Stimulated activated CD4-positive, alpha-beta T cell treated with anti-CD3 and anti-CD28 coated beads, Interleukin-2, amount 100 ng/mL, for 48 hours (primary cell): Measurements from ENCODE around the gene PREPL.
"Not testable (repeated sequence)": the region's sequence is repeated elsewhere in the genome, so short reads cannot be mapped to it uniquely, and the experiment has no call there.

ENCODE experiments used
- DNase-seq, 2 donors: peaks; one replicate each; pipeline ENCODE4 v3.0.0-alpha.2; 2020

Gene PREPL

GRCh38 chr2:44347526-44347925 lies 13.8 kb downstream of the PREPL start:
- no peak for DNase-seq

GRCh38 chr2:44342854-44343253 lies 18.4 kb downstream of the PREPL start:
- DNase-seq = no peak

- DNase-seq = no peak
Observed at GRCh38 chr2:44335806-44336538, 25.3 kb downstream of the PREPL start.

GRCh38 chr2:44333994-44334393 lies 27.3 kb downstream of the PREPL start:
- DNase-seq = no peak

GRCh38 chr2:44330801-44331200 lies 30.5 kb downstream of the PREPL start:
- no peak for DNase-seq

- no peak for DNase-seq
Observed at GRCh38 chr2:44329343-44329742, 32.0 kb downstream of the PREPL start.

- DNase-seq = no peak
Observed at GRCh38 chr2:44328750-44329149, 32.5 kb downstream of the PREPL start.

- no peak for DNase-seq
Observed at GRCh38 chr2:44326548-44327264, 34.6 kb downstream of the PREPL start.

- no peak for DNase-seq
Observed at GRCh38 chr2:44325897-44326296, 35.4 kb downstream of the PREPL start.

GRCh38 chr2:44324971-44325426 lies 36.3 kb downstream of the PREPL start:
- DNase-seq = no peak

- no peak for DNase-seq
Observed at GRCh38 chr2:44321360-44321759, 39.9 kb downstream of the PREPL start.

- no peak for DNase-seq
Observed at GRCh38 chr2:44320832-44321231, 40.5 kb downstream of the PREPL start.

GRCh38 chr2:44315945-44316344 lies 45.3 kb downstream of the PREPL start:
- DNase-seq = no peak

GRCh38 chr2:44314362-44314761 lies 46.9 kb downstream of the PREPL start:
- DNase-seq = no peak

- no peak for DNase-seq
Observed at GRCh38 chr2:44310287-44310686, 51.0 kb downstream of the PREPL start.

GRCh38 chr2:44305882-44306281 lies 55.4 kb downstream of the PREPL start:
- no peak for DNase-seq

GRCh38 chr2:44304258-44304657 lies 57.0 kb downstream of the PREPL start:
- DNase-seq = no peak

- not testable (repeated sequence) for DNase-seq
Observed at GRCh38 chr2:44303766-44304165, 57.5 kb downstream of the PREPL start.

- DNase-seq = no peak
Observed at GRCh38 chr2:44301111-44301510, 60.2 kb downstream of the PREPL start.

- no peak for DNase-seq
Observed at GRCh38 chr2:44299635-44300034, 61.7 kb downstream of the PREPL start.

GRCh38 chr2:44297431-44297830 lies 63.9 kb downstream of the PREPL start:
- DNase-seq = no peak

- no peak for DNase-seq
Observed at GRCh38 chr2:44296653-44297052, 64.6 kb downstream of the PREPL start.

GRCh38 chr2:44295633-44296359 lies 65.5 kb downstream of the PREPL start:
- no peak for DNase-seq

GRCh38 chr2:44295113-44295512 lies 66.2 kb downstream of the PREPL start:
- no peak for DNase-seq
